Neural progenitor cell (in vitro differentiated cells): ENCODE measurements around the gene HNF1B. TPM values are rescaled to one million over a fixed set of nuclear protein-coding genes. Genes with fewer than 3 reads are reported as not detected.

Experiments
- DNase-seq: peaks from one replicate; pipeline ENCODE4 v3.0.0-alpha.2; 2016; ENCODE audit warnings: low spot score
- H2AFZ ChIP-seq: fragments of 200-600 bp; sonication (generic); replicated peaks from 2 replicates; pipeline ENCODE4 v1.6.1; 2016; ENCODE audit warnings: antibody characterized with exemption
- H3F3A ChIP-seq: fragments of 200-600 bp; sonication (generic); 2 replicates; pipeline ENCODE4 v1.6.1; 2016; ENCODE audit warnings: antibody characterized with exemption, low read depth
- H3K27ac ChIP-seq: fragments of 200-600 bp; sonication (generic); 2 replicates; pipeline ENCODE4 v1.5.1; 2016; ENCODE audit warnings: mild to moderate bottlenecking
- H3K27me3 ChIP-seq: fragments of 200-600 bp; sonication (generic); 2 replicates; pipeline ENCODE4 v1.6.1; 2016; ENCODE audit warnings: mild to moderate bottlenecking, moderate library complexity
- H3K36me3 ChIP-seq: fragments of 200-600 bp; sonication (generic); 2 replicates; pipeline ENCODE4 v1.5.1; 2016
- H3K4me1 ChIP-seq: fragments of 200-600 bp; sonication (generic); 2 replicates; pipeline ENCODE4 v1.6.1; 2016; ENCODE audit warnings: mixed run types
- H3K4me2 ChIP-seq: fragments of 200-600 bp; sonication (generic); 2 replicates; pipeline ENCODE4 v1.6.1; 2016
- H3K4me3 ChIP-seq: fragments of 200-600 bp; sonication (generic); 2 replicates; pipeline ENCODE4 v1.5.1; 2016
- H3K79me2 ChIP-seq: fragments of 200-600 bp; sonication (generic); 2 replicates; pipeline ENCODE4 v1.6.1; 2016; ENCODE audit warnings: low read depth
- H3K9ac ChIP-seq: fragments of 200-600 bp; sonication (generic); 2 replicates; pipeline ENCODE4 v1.6.1; 2016
- H3K9me3 ChIP-seq: fragments of 200-600 bp; sonication (generic); 2 replicates; pipeline ENCODE4 v1.5.1; 2016; ENCODE audit warnings: low read depth
- H4K20me1 ChIP-seq: fragments of 200-600 bp; sonication (generic); 2 replicates; pipeline ENCODE4 v1.6.1; 2016; ENCODE audit warnings: low read depth
- H3K27ac Mint-ChIP-seq: 3 replicates; pipeline ENCODE4 v1.8.0; 2021; ENCODE audit warnings: mixed read lengths
- H3K27me3 Mint-ChIP-seq: 2 replicates; pipeline ENCODE4 v1.8.0; 2022; ENCODE audit warnings: low read depth, mild to moderate bottlenecking, inconsistent platforms, moderate library complexity, mixed read lengths; ENCODE audit not compliant: insufficient read depth
- H3K36me3 Mint-ChIP-seq: 3 replicates; pipeline ENCODE4 v1.8.0; 2021; ENCODE audit warnings: mixed read lengths
- H3K4me1 Mint-ChIP-seq: 3 replicates; pipeline ENCODE4 v1.8.0; 2021; ENCODE audit warnings: mixed read lengths
- H3K4me3 Mint-ChIP-seq: 3 replicates; pipeline ENCODE4 v1.8.0; 2021; ENCODE audit warnings: mild to moderate bottlenecking, moderate library complexity, mixed read lengths
- H3K9me3 Mint-ChIP-seq: 3 replicates; pipeline ENCODE4 v1.8.0; 2020; ENCODE audit warnings: mixed read lengths
- EZH2 ChIP-seq: fragments of 200-600 bp; sonication (generic); IDR thresholded peaks from 2 replicates; pipeline ENCODE4 v1.6.1; 2017; ENCODE audit warnings: antibody characterized with exemption, mild to moderate bottlenecking, moderate library complexity
- EZH2phosphoT487 ChIP-seq: fragments of 200-600 bp; sonication (generic); IDR thresholded peaks from 2 replicates; pipeline ENCODE4 v1.6.1; 2017; ENCODE audit warnings: antibody characterized with exemption
- total RNA-seq: library from RNA; depleted of rRNA; stranded (reverse); fragments of >200 nt; gene quantifications from 2 replicates; pipeline ENCODE4 v1.2.3, GENCODE V29; 2015; ENCODE audit warnings: low replicate concordance
- TF ChIP-seq, protein P1 (sequence below): fragments of 200-600 bp; sonication (generic); IDR thresholded peaks from 2 replicates; pipeline ENCODE4 v1.5.1; 2017; ENCODE audit warnings: antibody characterized with exemption, mild to moderate bottlenecking

HNF1B gene
- total RNA-seq, 1 donor from 2014 or later = not detected

DNA sequence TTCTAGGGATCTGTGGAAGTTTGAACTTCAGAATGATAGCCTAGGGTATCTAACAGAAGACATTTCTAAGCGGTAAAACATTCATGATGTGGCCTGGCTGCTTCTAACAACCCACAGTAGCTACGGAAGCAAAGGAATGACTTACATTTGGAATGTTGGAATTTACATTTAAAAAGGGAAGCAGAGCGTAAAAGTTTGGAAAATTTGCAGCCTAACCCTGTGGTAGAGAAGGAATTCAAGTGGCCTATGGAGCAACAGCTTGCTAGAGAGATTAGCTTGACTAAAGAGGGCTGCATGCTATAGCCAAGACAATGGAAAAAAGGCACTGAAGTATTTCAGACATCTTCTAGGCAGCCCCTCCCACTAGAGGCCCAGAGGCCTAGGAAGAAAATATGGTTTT, 50.1 kb downstream of the HNF1B start:
- no peak overlapping the region for H3K27ac Mint-ChIP-seq
- H2AFZ ChIP-seq = no peak overlapping the region
- peaks cover 35% of the 10 kb centered on the region for H3K4me1 Mint-ChIP-seq
- no peak overlapping the region for H3K27ac ChIP-seq
- H3K27me3 Mint-ChIP-seq = peaks cover 12% of the 10 kb centered on the region
- no peak for DNase-seq
- H4K20me1 ChIP-seq = no peaks in the 10 kb centered on the region
- H3K9ac ChIP-seq = no peak overlapping the region
- no peaks in the 10 kb centered on the region for H3F3A ChIP-seq
- peaks cover 8% of the 10 kb centered on the region for H3K9me3 Mint-ChIP-seq
- no peaks in the 10 kb centered on the region for H3K36me3 ChIP-seq
- no peaks in the 10 kb centered on the region for H3K4me1 ChIP-seq
- no peaks in the 10 kb centered on the region for H3K9me3 ChIP-seq
- no peaks in the 10 kb centered on the region for H3K36me3 Mint-ChIP-seq
- TF ChIP-seq EZH2 (no peak), EZH2phosphoT487 (no peak)
- TF ChIP-seq, protein P1, sequence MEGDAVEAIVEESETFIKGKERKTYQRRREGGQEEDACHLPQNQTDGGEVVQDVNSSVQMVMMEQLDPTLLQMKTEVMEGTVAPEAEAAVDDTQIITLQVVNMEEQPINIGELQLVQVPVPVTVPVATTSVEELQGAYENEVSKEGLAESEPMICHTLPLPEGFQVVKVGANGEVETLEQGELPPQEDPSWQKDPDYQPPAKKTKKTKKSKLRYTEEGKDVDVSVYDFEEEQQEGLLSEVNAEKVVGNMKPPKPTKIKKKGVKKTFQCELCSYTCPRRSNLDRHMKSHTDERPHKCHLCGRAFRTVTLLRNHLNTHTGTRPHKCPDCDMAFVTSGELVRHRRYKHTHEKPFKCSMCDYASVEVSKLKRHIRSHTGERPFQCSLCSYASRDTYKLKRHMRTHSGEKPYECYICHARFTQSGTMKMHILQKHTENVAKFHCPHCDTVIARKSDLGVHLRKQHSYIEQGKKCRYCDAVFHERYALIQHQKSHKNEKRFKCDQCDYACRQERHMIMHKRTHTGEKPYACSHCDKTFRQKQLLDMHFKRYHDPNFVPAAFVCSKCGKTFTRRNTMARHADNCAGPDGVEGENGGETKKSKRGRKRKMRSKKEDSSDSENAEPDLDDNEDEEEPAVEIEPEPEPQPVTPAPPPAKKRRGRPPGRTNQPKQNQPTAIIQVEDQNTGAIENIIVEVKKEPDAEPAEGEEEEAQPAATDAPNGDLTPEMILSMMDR = no peak
- H3K4me2 ChIP-seq = no peak overlapping the region
- no peaks in the 10 kb centered on the region for H3K79me2 ChIP-seq
- H3K27me3 ChIP-seq = no peaks in the 10 kb centered on the region
- no peak overlapping the region for H3K4me3 Mint-ChIP-seq
- H3K4me3 ChIP-seq = no peak overlapping the region

DNA sequence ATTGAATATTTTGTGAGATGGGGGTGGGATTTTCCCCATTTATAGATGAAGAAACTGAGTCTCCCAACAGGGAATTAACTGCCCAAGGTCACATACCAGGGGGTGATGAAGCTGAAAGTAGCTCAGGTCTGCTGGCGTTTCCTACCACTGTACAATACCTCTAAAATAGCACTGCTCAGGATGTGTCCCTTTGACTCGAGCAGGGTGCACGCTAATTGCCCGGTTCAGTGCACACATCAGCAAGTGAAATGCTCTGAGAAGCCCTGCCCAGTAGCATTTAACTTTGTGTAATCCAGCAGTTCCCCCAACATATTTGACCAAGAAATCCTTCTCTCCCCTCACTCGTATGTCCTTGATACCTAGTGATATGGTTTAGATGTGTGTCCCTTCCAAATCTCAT, 51.5 kb downstream of the HNF1B start:
- Histone ChIP-seq H3F3A (no peaks in the 10 kb centered on the region), H3K4me2 (no peak overlapping the region), H3K9me3 (no peaks in the 10 kb centered on the region), H3K27ac (no peak overlapping the region), H3K79me2 (no peaks in the 10 kb centered on the region), H3K36me3 (no peaks in the 10 kb centered on the region), H3K4me3 (no peak overlapping the region), H3K9ac (no peak overlapping the region), H4K20me1 (no peaks in the 10 kb centered on the region), H3K4me1 (no peaks in the 10 kb centered on the region), H2AFZ (no peak overlapping the region), H3K27me3 (no peaks in the 10 kb centered on the region)
- H3K27ac Mint-ChIP-seq = no peak overlapping the region
- H3K4me3 Mint-ChIP-seq = no peak overlapping the region
- H3K36me3 Mint-ChIP-seq = no peaks in the 10 kb centered on the region
- H3K4me1 Mint-ChIP-seq = peaks cover 35% of the 10 kb centered on the region
- TF ChIP-seq EZH2phosphoT487 (no peak), EZH2 (no peak)
- TF ChIP-seq, protein P1 = no peak
- peaks cover 8% of the 10 kb centered on the region for H3K9me3 Mint-ChIP-seq
- peaks cover 12% of the 10 kb centered on the region for H3K27me3 Mint-ChIP-seq
- no peak for DNase-seq

DNA sequence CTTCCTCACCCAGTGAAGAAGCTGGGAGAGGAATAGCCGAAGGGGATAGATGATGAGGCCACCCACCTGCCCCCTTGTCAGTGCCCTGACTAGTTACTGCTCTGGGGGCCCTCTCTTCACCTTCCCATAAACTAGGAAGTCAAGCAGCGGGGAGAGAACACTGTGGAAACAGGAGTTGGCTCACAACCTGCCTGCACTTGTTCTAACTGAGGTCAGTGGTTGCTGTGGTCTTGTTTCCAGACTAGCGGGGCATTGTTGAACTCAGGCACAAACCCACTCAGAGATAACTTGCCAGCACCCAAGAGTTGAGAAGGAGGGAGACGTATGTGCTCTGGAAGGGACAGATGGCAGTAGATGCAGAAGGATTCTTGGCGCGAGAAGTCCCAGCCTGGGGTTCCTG, 53.1 kb downstream of the HNF1B start:
- H2AFZ ChIP-seq = no peak overlapping the region
- no peak for TF ChIP-seq EZH2phosphoT487
- no peak for TF ChIP-seq EZH2
- TF ChIP-seq, protein P1 = no peak
- no peaks in the 10 kb centered on the region for H4K20me1 ChIP-seq
- Mint-ChIP-seq H3K9me3 (peaks cover 8% of the 10 kb centered on the region), H3K4me1 (peaks cover 26% of the 10 kb centered on the region), H3K36me3 (no peaks in the 10 kb centered on the region), H3K4me3 (no peak overlapping the region), H3K27ac (no peak overlapping the region), H3K27me3 (peaks cover 12% of the 10 kb centered on the region)
- no peak overlapping the region for H3K27ac ChIP-seq
- H3K9ac ChIP-seq = no peak overlapping the region
- H3K79me2 ChIP-seq = no peaks in the 10 kb centered on the region
- H3F3A ChIP-seq = no peaks in the 10 kb centered on the region
- H3K4me2 ChIP-seq = no peak overlapping the region
- H3K4me1 ChIP-seq = no peaks in the 10 kb centered on the region
- no peaks in the 10 kb centered on the region for H3K9me3 ChIP-seq
- no peak overlapping the region for H3K4me3 ChIP-seq
- no peaks in the 10 kb centered on the region for H3K27me3 ChIP-seq
- DNase-seq = no peak
- H3K36me3 ChIP-seq = no peaks in the 10 kb centered on the region
